Measurements from ENCODE around the gene UBL7.

DNA sequence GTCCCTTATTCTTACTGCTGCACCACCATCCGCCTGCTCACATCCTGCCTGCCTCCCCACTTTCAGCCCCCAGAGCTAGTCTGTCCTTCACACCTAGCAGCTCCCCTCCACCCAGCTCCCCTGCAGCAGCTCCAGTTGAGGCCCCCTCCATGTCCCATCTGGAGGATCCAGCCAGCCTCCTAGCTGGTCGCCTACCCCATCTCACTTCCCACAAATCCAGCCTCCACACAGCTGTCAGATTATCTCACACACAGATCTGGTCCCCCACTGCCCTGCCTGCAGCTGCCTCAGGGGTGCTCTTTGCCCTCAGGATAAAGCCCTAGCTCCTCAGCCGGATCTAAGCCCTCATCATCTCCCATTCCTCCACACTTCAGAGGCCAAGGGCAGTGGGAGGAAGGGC lies 18.4 kb downstream of the UBL7 start:
- TF ChIP-seq, protein P1, sequence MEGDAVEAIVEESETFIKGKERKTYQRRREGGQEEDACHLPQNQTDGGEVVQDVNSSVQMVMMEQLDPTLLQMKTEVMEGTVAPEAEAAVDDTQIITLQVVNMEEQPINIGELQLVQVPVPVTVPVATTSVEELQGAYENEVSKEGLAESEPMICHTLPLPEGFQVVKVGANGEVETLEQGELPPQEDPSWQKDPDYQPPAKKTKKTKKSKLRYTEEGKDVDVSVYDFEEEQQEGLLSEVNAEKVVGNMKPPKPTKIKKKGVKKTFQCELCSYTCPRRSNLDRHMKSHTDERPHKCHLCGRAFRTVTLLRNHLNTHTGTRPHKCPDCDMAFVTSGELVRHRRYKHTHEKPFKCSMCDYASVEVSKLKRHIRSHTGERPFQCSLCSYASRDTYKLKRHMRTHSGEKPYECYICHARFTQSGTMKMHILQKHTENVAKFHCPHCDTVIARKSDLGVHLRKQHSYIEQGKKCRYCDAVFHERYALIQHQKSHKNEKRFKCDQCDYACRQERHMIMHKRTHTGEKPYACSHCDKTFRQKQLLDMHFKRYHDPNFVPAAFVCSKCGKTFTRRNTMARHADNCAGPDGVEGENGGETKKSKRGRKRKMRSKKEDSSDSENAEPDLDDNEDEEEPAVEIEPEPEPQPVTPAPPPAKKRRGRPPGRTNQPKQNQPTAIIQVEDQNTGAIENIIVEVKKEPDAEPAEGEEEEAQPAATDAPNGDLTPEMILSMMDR (IDR thresholded peaks at IDR 0.05 in 2 of 3, conservative IDR thresholded peaks at IDR 0.05 in 1 of 3; ENCODE audit: borderline replicate concordance in 1 of 3, insufficient read depth in 1 of 3, low read depth in 2 of 3, low read length in 2 of 3): no peak
- no peak for TF ChIP-seq POLR2AphosphoS5 (IDR thresholded peaks at IDR 0.05; ENCODE audit: low read depth, low read length)
- TF ChIP-seq, protein P2, sequence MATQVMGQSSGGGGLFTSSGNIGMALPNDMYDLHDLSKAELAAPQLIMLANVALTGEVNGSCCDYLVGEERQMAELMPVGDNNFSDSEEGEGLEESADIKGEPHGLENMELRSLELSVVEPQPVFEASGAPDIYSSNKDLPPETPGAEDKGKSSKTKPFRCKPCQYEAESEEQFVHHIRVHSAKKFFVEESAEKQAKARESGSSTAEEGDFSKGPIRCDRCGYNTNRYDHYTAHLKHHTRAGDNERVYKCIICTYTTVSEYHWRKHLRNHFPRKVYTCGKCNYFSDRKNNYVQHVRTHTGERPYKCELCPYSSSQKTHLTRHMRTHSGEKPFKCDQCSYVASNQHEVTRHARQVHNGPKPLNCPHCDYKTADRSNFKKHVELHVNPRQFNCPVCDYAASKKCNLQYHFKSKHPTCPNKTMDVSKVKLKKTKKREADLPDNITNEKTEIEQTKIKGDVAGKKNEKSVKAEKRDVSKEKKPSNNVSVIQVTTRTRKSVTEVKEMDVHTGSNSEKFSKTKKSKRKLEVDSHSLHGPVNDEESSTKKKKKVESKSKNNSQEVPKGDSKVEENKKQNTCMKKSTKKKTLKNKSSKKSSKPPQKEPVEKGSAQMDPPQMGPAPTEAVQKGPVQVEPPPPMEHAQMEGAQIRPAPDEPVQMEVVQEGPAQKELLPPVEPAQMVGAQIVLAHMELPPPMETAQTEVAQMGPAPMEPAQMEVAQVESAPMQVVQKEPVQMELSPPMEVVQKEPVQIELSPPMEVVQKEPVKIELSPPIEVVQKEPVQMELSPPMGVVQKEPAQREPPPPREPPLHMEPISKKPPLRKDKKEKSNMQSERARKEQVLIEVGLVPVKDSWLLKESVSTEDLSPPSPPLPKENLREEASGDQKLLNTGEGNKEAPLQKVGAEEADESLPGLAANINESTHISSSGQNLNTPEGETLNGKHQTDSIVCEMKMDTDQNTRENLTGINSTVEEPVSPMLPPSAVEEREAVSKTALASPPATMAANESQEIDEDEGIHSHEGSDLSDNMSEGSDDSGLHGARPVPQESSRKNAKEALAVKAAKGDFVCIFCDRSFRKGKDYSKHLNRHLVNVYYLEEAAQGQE (IDR thresholded peaks at IDR 0.05; ENCODE audit: low read depth): no peak
- no peak for TF ChIP-seq POLR2A (IDR thresholded peaks at IDR 0.05; ENCODE audit: borderline replicate concordance, extremely low read depth, insufficient read depth, insufficient read length)
- no peak for TF ChIP-seq RAD21 (IDR thresholded peaks at IDR 0.05; ENCODE audit: low read depth)
- no peak for TF ChIP-seq TCF7L2 (IDR thresholded peaks at IDR 0.05; ENCODE audit: borderline replicate concordance, extremely low read depth, insufficient read depth, insufficient read length)
- no peak for TF ChIP-seq SP1 (IDR thresholded peaks at IDR 0.05; ENCODE audit: low read depth)
- no peak for TF ChIP-seq ZBTB33 (IDR thresholded peaks at IDR 0.05; ENCODE audit: extremely low read depth, insufficient replicate concordance, low read length)
- TF ChIP-seq EZH2 (IDR thresholded peaks at IDR 0.05): no peak
- TF ChIP-seq SRF (IDR thresholded peaks at IDR 0.05; ENCODE audit: low read depth): no peak
- TF ChIP-seq JUND (IDR thresholded peaks at IDR 0.05): no peak
- no peak for TF ChIP-seq EZH2phosphoT487 (IDR thresholded peaks at IDR 0.05; ENCODE audit: borderline replicate concordance)
- no peak for TF ChIP-seq YY1 (IDR thresholded peaks at IDR 0.05; ENCODE audit: extremely low read depth, insufficient replicate concordance, low read depth, low read length)
- TF ChIP-seq, protein P3, sequence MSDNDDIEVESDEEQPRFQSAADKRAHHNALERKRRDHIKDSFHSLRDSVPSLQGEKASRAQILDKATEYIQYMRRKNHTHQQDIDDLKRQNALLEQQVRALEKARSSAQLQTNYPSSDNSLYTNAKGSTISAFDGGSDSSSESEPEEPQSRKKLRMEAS (IDR thresholded peaks at IDR 0.05): no peak
